HCT116 (cell line): ENCODE measurements around the gene NFX1. TPM values are rescaled to one million over a fixed set of nuclear protein-coding genes. Genes with fewer than 3 reads are reported as not detected.

ENCODE experiments used
- ATAC-seq: fragments of 200-7000 bp; cut with Tn5 transposase; 2 replicates; pipeline ENCODE4 v1.9.1; 2020; ENCODE audit warnings: mild to moderate bottlenecking, moderate library complexity
- BruUV-seq: library from RNA; stranded (reverse); fragments of 400-500 nt; replicated peaks from 2 replicates; lab custom pipeline; 2021; lab: Mats Ljungman, UMichigan
- CTCF ChIA-PET: fragments of 300-600 bp; sonication (Branson Sonifier 250); formaldehyde crosslinking; loops from one replicate; lab custom pipeline; 2021; ENCODE audit warnings: antibody characterized with exemption; lab: Charles Lee
- POLR2A ChIA-PET: fragments of 300-600, 350-600 bp; sonication (Branson Sonifier 250); formaldehyde crosslinking; loops from one replicate; lab custom pipeline; 2021; ENCODE audit warnings: antibody characterized with exemption; lab: Charles Lee
- RAD21 ChIA-PET, 2 experiments: fragments of 300-600 bp; sonication (Branson Sonifier 250); formaldehyde crosslinking; loops; one replicate each; lab custom pipeline; 2023; ENCODE audit warnings: low total read pairs in 2 of 2; ENCODE audit not compliant: uncharacterized antibody in 2 of 2, unreplicated experiment in 2 of 2, low non-redundant PET in 1 of 2; lab: Charles Lee
- DNase-seq: peaks from one replicate; pipeline ENCODE4 v3.0.0-alpha.2; 2010; ENCODE audit warnings: low read depth, low spot score
- H2AFZ ChIP-seq: fragments of 200-600 bp; shearing (Covaris generic), sonication (generic); 2 replicates; pipeline ENCODE4 v1.6.1; 2017; ENCODE audit warnings: low read depth, mixed run types, mixed read lengths, antibody characterized with exemption, low read length; ENCODE audit not compliant: poor library complexity, severe bottlenecking
- H3K27ac ChIP-seq: 2 replicates; pipeline ENCODE4 v1.5.1; 2012; ENCODE audit warnings: low read depth, low read length
- H3K27me3 ChIP-seq: fragments of 200-600 bp; sonication (generic); 2 replicates; pipeline ENCODE4 v1.6.1; 2016; ENCODE audit warnings: mixed run types, low read length, mixed read lengths; ENCODE audit not compliant: insufficient read depth
- H3K36me3 ChIP-seq, 2 experiments: fragments of 200-500 bp in 1 of 2; fragments of 200-600 bp in 1 of 2; sonication (Bioruptor generic) in 1 of 2; sonication (generic) in 1 of 2; 2 replicates each; pipeline versions ENCODE4 v1.5.1 to v1.6.1; 2014 to 2016; ENCODE audit warnings: low read length in 2 of 2, inconsistent platforms in 1 of 2, mixed read lengths in 1 of 2, mixed run types in 1 of 2; ENCODE audit not compliant: insufficient read depth in 2 of 2, control insufficient read depth in 1 of 2
- H3K4me1 ChIP-seq, 2 experiments: fragments of 200-600 bp in 1 of 2; sonication (generic) in 1 of 2; 2 replicates each; pipeline versions ENCODE4 v1.5.1 to v1.6.1; 2012 to 2017; ENCODE audit warnings: low read length in 2 of 2, inconsistent platforms in 1 of 2, mild to moderate bottlenecking in 1 of 2, mixed read lengths in 1 of 2, mixed run types in 1 of 2, moderate library complexity in 1 of 2; ENCODE audit not compliant: insufficient read depth in 2 of 2, control insufficient read depth in 1 of 2
- H3K4me2 ChIP-seq: fragments of 200-600 bp; sonication (generic); 2 replicates; pipeline ENCODE4 v1.6.1; 2017; ENCODE audit warnings: mixed run types, low read length, mixed read lengths
- H3K4me3 ChIP-seq, 2 experiments: fragments of 200-600 bp in 1 of 2; sonication (generic) in 1 of 2; replicated peaks in 1 of 2; 2 replicates each; pipeline ENCODE4 v1.5.1; 2011 to 2016; ENCODE audit warnings: low read length in 2 of 2, control low read depth in 1 of 2, low read depth in 1 of 2, mild to moderate bottlenecking in 1 of 2, mixed read lengths in 1 of 2, mixed run types in 1 of 2
- H3K79me2 ChIP-seq: fragments of 200-600 bp; sonication (generic); 2 replicates; pipeline ENCODE4 v1.6.1; 2017; ENCODE audit warnings: mild to moderate bottlenecking, mixed run types, low read length, moderate library complexity, mixed read lengths; ENCODE audit not compliant: insufficient read depth
- H3K9ac ChIP-seq: fragments of 200-600 bp; sonication (generic); 2 replicates; pipeline ENCODE4 v1.6.1; 2016; ENCODE audit warnings: low read length, mixed read lengths
- H3K9me2 ChIP-seq: fragments of 200-600 bp; sonication (generic), shearing (Covaris generic); 2 replicates; pipeline ENCODE4 v1.6.1; 2017; ENCODE audit warnings: mixed run types, mild to moderate bottlenecking, moderate library complexity; ENCODE audit not compliant: insufficient read depth
- H3K9me3 ChIP-seq, 2 experiments: fragments of 200-500 bp in 1 of 2; fragments of 200-600 bp in 1 of 2; sonication (Bioruptor generic) in 1 of 2; sonication (generic) in 1 of 2; 2 replicates each; pipeline ENCODE4 v1.6.1; 2014 to 2017; ENCODE audit warnings: low read length in 2 of 2, mixed read lengths in 2 of 2, inconsistent platforms in 1 of 2, low read depth in 1 of 2, mild to moderate bottlenecking in 1 of 2, mixed run types in 1 of 2, moderate library complexity in 1 of 2; ENCODE audit not compliant: control insufficient read depth in 1 of 2, insufficient read depth in 1 of 2
- H4K20me1 ChIP-seq: fragments of 200-600 bp; sonication (generic), shearing (Covaris generic); 2 replicates; pipeline ENCODE4 v1.6.1; 2017; ENCODE audit warnings: mixed run types, mild to moderate bottlenecking, moderate library complexity; ENCODE audit not compliant: insufficient read depth
- CBX3 ChIP-seq: IDR thresholded peaks from 2 replicates; pipeline ENCODE4 v1.6.1; 2012; ENCODE audit warnings: low read depth
- CEBPB ChIP-seq: IDR thresholded peaks from 2 replicates; pipeline ENCODE4 v1.6.1; 2012; ENCODE audit warnings: low read depth
- ELF1 ChIP-seq: IDR thresholded peaks from 2 replicates; pipeline ENCODE4 v1.6.1; 2012; ENCODE audit warnings: low read depth, borderline replicate concordance
- EZH2 ChIP-seq: fragments of 200-600 bp; sonication (generic); IDR thresholded peaks from 2 replicates; pipeline ENCODE4 v1.6.1; 2017; ENCODE audit warnings: antibody characterized with exemption, mixed run types
- FOSL1 ChIP-seq: IDR thresholded peaks from 2 replicates; pipeline ENCODE4 v1.6.1; 2012; ENCODE audit warnings: low read depth
- SIN3A ChIP-seq: IDR thresholded peaks from 2 replicates; pipeline ENCODE4 v1.6.1; 2012; ENCODE audit warnings: low read depth
- SP1 ChIP-seq: IDR thresholded peaks from 2 replicates; pipeline ENCODE4 v1.6.1; 2012; ENCODE audit warnings: low read depth
- SRF ChIP-seq: IDR thresholded peaks from 2 replicates; pipeline ENCODE4 v1.6.1; 2012; ENCODE audit warnings: low read depth
- ZFX ChIP-seq: fragments of 450-650 bp; IDR thresholded peaks from 2 replicates; pipeline ENCODE4 v1.6.1; 2017
- intact Hi-C: fragments of 100-400 bp; cut with micrococcal nuclease; formaldehyde crosslinking; loops from 2 replicates; pipeline ENCODE4 v1.10.0; 2022
- total RNA-seq: library from RNA; stranded (reverse); gene quantifications from one replicate; pipeline ENCODE4 v1.2.1, GENCODE V29; 2021; ENCODE audit not compliant: unreplicated experiment
- TF ChIP-seq, protein P1 (sequence below): IDR thresholded peaks from 2 replicates; pipeline ENCODE4 v1.6.1; 2012
- TF ChIP-seq, protein P2 (sequence below): IDR thresholded peaks from 2 replicates; pipeline ENCODE4 v1.6.1; 2012; ENCODE audit warnings: low read depth

The NFX1 gene
- total RNA-seq, 1 experiment from 2014 or later, result 31.7 TPM

DNA sequence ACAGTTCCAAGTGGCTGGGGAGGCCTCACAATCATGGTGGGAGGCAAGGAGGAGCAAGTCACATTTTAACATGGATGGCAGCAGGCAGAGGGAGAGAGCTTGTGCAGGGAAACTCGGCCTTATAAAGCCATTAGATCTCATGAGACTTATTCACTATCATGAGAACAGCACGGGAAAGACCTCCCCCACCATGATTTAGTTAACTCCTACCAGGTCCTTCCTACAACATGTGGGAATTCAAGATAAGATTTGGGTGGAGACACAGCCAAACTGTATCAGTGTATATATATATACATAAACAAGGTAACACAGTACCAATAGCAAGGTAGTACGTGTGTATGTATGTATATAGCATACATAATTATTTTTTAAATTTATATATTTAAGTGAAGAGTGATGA, 50.9 kb downstream of the NFX1 start (continued):
- no peak for TF ChIP-seq SRF

DNA sequence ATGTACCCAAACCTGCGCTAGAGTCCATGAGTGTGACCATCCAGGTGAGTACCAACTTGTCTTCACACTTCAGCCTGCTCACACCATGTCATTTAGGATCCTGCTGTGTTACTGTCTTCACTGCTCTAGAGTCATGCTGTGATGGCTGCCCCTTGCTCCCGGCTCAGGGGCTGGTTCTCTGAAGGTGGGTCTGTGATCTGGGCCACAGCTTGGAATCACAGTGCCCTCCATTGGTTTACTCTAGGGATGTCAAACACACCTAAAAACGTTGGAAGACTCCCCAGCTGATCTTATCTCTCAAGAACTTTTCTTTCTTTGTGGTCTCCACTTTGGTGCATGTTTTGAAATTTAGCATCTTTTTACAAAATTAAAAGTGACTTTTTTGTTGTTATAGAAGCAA, 53.8 kb downstream of the NFX1 start:
- no peaks in the 10 kb centered on the region for H3K79me2 ChIP-seq
- H3K4me1 ChIP-seq, result no peaks in the 10 kb centered on the region
- POLR2A ChIA-PET, result no interaction called here
- no peak for TF ChIP-seq ZFX
- TF ChIP-seq, protein P1, sequence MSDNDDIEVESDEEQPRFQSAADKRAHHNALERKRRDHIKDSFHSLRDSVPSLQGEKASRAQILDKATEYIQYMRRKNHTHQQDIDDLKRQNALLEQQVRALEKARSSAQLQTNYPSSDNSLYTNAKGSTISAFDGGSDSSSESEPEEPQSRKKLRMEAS, result no peak
- no peak for TF ChIP-seq SP1
- TF ChIP-seq, protein P2, sequence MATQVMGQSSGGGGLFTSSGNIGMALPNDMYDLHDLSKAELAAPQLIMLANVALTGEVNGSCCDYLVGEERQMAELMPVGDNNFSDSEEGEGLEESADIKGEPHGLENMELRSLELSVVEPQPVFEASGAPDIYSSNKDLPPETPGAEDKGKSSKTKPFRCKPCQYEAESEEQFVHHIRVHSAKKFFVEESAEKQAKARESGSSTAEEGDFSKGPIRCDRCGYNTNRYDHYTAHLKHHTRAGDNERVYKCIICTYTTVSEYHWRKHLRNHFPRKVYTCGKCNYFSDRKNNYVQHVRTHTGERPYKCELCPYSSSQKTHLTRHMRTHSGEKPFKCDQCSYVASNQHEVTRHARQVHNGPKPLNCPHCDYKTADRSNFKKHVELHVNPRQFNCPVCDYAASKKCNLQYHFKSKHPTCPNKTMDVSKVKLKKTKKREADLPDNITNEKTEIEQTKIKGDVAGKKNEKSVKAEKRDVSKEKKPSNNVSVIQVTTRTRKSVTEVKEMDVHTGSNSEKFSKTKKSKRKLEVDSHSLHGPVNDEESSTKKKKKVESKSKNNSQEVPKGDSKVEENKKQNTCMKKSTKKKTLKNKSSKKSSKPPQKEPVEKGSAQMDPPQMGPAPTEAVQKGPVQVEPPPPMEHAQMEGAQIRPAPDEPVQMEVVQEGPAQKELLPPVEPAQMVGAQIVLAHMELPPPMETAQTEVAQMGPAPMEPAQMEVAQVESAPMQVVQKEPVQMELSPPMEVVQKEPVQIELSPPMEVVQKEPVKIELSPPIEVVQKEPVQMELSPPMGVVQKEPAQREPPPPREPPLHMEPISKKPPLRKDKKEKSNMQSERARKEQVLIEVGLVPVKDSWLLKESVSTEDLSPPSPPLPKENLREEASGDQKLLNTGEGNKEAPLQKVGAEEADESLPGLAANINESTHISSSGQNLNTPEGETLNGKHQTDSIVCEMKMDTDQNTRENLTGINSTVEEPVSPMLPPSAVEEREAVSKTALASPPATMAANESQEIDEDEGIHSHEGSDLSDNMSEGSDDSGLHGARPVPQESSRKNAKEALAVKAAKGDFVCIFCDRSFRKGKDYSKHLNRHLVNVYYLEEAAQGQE, result no peak
- no peak for TF ChIP-seq SIN3A
- TF ChIP-seq FOSL1, result no peak
- no peak for TF ChIP-seq EZH2
- TF ChIP-seq ELF1, result no peak
- TF ChIP-seq CEBPB, result no peak
- no peak for TF ChIP-seq CBX3
- H2AFZ ChIP-seq, result no peak overlapping the region
- H3K36me3 ChIP-seq, result peaks cover 49 to 53% of the 10 kb centered on the region in 2 experiments
- CTCF ChIA-PET, result no interaction called here
- H3K27me3 ChIP-seq, result no peaks in the 10 kb centered on the region
- H3K4me2 ChIP-seq, result no peak overlapping the region
- H3K4me3 ChIP-seq, result no peak overlapping the region
- no peaks in the 10 kb centered on the region for H4K20me1 ChIP-seq
- no peak for ATAC-seq
- H3K9me2 ChIP-seq, result no peaks in the 10 kb centered on the region
- H3K27ac ChIP-seq, result no peak overlapping the region
- RAD21 ChIA-PET, result no interaction called here
- intact Hi-C loops, result no loop called here
- no peak overlapping the region for H3K9ac ChIP-seq
- DNase-seq, result no peak
- no TSS peak for BruUV-seq
- peaks cover 0 to 5% of the 10 kb centered on the region in 2 experiments; a peak in 2 of 4 replicates for H3K9me3 ChIP-seq
